DND-41 (cell line): ENCODE results near the gene DVL2.

Experiments
- EZH2 ChIP-seq: IDR thresholded peaks from 3 replicates; pipeline ENCODE4 v1.6.1; 2012; ENCODE audit warnings: borderline replicate concordance, low read depth, mild to moderate bottlenecking, moderate library complexity, low read length, inconsistent platforms; ENCODE audit not compliant: severe bottlenecking
- TF ChIP-seq, protein P1 (sequence below): IDR thresholded peaks from 2 replicates; pipeline ENCODE4 v1.5.1; 2012; ENCODE audit warnings: borderline replicate concordance, low read length, moderate library complexity, mild to moderate bottlenecking; ENCODE audit not compliant: poor library complexity, severe bottlenecking; ENCODE audit errors: extremely low read depth

DNA sequence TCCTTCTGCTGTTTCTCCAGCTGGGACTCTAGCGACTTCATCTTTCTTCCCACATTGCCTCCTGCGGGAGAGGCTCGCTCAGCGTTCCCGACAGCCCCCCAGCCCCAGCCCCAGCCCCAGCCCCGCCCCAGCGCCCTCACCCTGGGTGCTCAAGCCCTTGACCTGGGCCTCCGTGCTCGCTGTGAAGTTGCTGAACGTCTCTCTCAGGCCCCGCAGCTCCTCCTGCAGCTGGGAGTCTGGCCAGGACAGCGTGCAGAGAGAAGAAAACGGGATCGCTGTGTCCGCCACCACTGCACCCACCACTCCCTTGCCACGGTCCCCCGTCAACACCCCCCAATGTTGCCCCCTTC, 57.5 kb downstream of the DVL2 start:
- no peak for TF ChIP-seq EZH2
- TF ChIP-seq, protein P1, sequence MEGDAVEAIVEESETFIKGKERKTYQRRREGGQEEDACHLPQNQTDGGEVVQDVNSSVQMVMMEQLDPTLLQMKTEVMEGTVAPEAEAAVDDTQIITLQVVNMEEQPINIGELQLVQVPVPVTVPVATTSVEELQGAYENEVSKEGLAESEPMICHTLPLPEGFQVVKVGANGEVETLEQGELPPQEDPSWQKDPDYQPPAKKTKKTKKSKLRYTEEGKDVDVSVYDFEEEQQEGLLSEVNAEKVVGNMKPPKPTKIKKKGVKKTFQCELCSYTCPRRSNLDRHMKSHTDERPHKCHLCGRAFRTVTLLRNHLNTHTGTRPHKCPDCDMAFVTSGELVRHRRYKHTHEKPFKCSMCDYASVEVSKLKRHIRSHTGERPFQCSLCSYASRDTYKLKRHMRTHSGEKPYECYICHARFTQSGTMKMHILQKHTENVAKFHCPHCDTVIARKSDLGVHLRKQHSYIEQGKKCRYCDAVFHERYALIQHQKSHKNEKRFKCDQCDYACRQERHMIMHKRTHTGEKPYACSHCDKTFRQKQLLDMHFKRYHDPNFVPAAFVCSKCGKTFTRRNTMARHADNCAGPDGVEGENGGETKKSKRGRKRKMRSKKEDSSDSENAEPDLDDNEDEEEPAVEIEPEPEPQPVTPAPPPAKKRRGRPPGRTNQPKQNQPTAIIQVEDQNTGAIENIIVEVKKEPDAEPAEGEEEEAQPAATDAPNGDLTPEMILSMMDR, result no peak
